ENCODE measurements around the gene DNM1L.

GRCh38 chr12:32690927-32691326 is 11.8 kb downstream of the DNM1L start:
- TF ChIP-seq, protein P1, sequence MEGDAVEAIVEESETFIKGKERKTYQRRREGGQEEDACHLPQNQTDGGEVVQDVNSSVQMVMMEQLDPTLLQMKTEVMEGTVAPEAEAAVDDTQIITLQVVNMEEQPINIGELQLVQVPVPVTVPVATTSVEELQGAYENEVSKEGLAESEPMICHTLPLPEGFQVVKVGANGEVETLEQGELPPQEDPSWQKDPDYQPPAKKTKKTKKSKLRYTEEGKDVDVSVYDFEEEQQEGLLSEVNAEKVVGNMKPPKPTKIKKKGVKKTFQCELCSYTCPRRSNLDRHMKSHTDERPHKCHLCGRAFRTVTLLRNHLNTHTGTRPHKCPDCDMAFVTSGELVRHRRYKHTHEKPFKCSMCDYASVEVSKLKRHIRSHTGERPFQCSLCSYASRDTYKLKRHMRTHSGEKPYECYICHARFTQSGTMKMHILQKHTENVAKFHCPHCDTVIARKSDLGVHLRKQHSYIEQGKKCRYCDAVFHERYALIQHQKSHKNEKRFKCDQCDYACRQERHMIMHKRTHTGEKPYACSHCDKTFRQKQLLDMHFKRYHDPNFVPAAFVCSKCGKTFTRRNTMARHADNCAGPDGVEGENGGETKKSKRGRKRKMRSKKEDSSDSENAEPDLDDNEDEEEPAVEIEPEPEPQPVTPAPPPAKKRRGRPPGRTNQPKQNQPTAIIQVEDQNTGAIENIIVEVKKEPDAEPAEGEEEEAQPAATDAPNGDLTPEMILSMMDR (IDR thresholded peaks at IDR 0.05): no peak
- no peak for TF ChIP-seq POLR2A (IDR thresholded peaks at IDR 0.05)

All from body of pancreas (tissue), 4 donors.